HCT116 (cell line): Measurements from ENCODE around the gene RIF1. TPM values are rescaled to one million over a fixed set of nuclear protein-coding genes. Genes with fewer than 3 reads are reported as not detected.

Experiments used
- ATAC-seq: fragments of 200-7000 bp; cut with Tn5 transposase; 2 replicates; pipeline ENCODE4 v1.9.1; 2020; ENCODE audit warnings: mild to moderate bottlenecking, moderate library complexity
- BruUV-seq: library from RNA; stranded (reverse); fragments of 400-500 nt; replicated peaks from 2 replicates; lab custom pipeline; 2021; lab: Mats Ljungman, UMichigan
- CTCF ChIA-PET: fragments of 300-600 bp; sonication (Branson Sonifier 250); formaldehyde crosslinking; loops from one replicate; lab custom pipeline; 2021; ENCODE audit warnings: antibody characterized with exemption; lab: Charles Lee
- POLR2A ChIA-PET: fragments of 300-600, 350-600 bp; sonication (Branson Sonifier 250); formaldehyde crosslinking; loops from one replicate; lab custom pipeline; 2021; ENCODE audit warnings: antibody characterized with exemption; lab: Charles Lee
- RAD21 ChIA-PET, 2 experiments: fragments of 300-600 bp; sonication (Branson Sonifier 250); formaldehyde crosslinking; loops; one replicate each; lab custom pipeline; 2023; ENCODE audit warnings: low total read pairs in 2 of 2; ENCODE audit not compliant: uncharacterized antibody in 2 of 2, unreplicated experiment in 2 of 2, low non-redundant PET in 1 of 2; lab: Charles Lee
- DNase-seq: peaks from one replicate; pipeline ENCODE4 v3.0.0-alpha.2; 2010; ENCODE audit warnings: low read depth, low spot score
- H2AFZ ChIP-seq: fragments of 200-600 bp; shearing (Covaris generic), sonication (generic); 2 replicates; pipeline ENCODE4 v1.6.1; 2017; ENCODE audit warnings: low read depth, mixed run types, mixed read lengths, antibody characterized with exemption, low read length; ENCODE audit not compliant: poor library complexity, severe bottlenecking
- H3K27ac ChIP-seq: 2 replicates; pipeline ENCODE4 v1.5.1; 2012; ENCODE audit warnings: low read depth, low read length
- H3K27me3 ChIP-seq: fragments of 200-600 bp; sonication (generic); 2 replicates; pipeline ENCODE4 v1.6.1; 2016; ENCODE audit warnings: mixed run types, low read length, mixed read lengths; ENCODE audit not compliant: insufficient read depth
- H3K36me3 ChIP-seq, 2 experiments: fragments of 200-500 bp in 1 of 2; fragments of 200-600 bp in 1 of 2; sonication (Bioruptor generic) in 1 of 2; sonication (generic) in 1 of 2; 2 replicates each; pipeline versions ENCODE4 v1.5.1 to v1.6.1; 2014 to 2016; ENCODE audit warnings: low read length in 2 of 2, inconsistent platforms in 1 of 2, mixed read lengths in 1 of 2, mixed run types in 1 of 2; ENCODE audit not compliant: insufficient read depth in 2 of 2, control insufficient read depth in 1 of 2
- H3K4me1 ChIP-seq, 2 experiments: fragments of 200-600 bp in 1 of 2; sonication (generic) in 1 of 2; 2 replicates each; pipeline versions ENCODE4 v1.5.1 to v1.6.1; 2012 to 2017; ENCODE audit warnings: low read length in 2 of 2, inconsistent platforms in 1 of 2, mild to moderate bottlenecking in 1 of 2, mixed read lengths in 1 of 2, mixed run types in 1 of 2, moderate library complexity in 1 of 2; ENCODE audit not compliant: insufficient read depth in 2 of 2, control insufficient read depth in 1 of 2
- H3K4me2 ChIP-seq: fragments of 200-600 bp; sonication (generic); 2 replicates; pipeline ENCODE4 v1.6.1; 2017; ENCODE audit warnings: mixed run types, low read length, mixed read lengths
- H3K4me3 ChIP-seq, 2 experiments: fragments of 200-600 bp in 1 of 2; sonication (generic) in 1 of 2; replicated peaks in 1 of 2; 2 replicates each; pipeline ENCODE4 v1.5.1; 2011 to 2016; ENCODE audit warnings: low read length in 2 of 2, control low read depth in 1 of 2, low read depth in 1 of 2, mild to moderate bottlenecking in 1 of 2, mixed read lengths in 1 of 2, mixed run types in 1 of 2
- H3K79me2 ChIP-seq: fragments of 200-600 bp; sonication (generic); 2 replicates; pipeline ENCODE4 v1.6.1; 2017; ENCODE audit warnings: mild to moderate bottlenecking, mixed run types, low read length, moderate library complexity, mixed read lengths; ENCODE audit not compliant: insufficient read depth
- H3K9ac ChIP-seq: fragments of 200-600 bp; sonication (generic); 2 replicates; pipeline ENCODE4 v1.6.1; 2016; ENCODE audit warnings: low read length, mixed read lengths
- H3K9me2 ChIP-seq: fragments of 200-600 bp; sonication (generic), shearing (Covaris generic); 2 replicates; pipeline ENCODE4 v1.6.1; 2017; ENCODE audit warnings: mixed run types, mild to moderate bottlenecking, moderate library complexity; ENCODE audit not compliant: insufficient read depth
- H3K9me3 ChIP-seq, 2 experiments: fragments of 200-500 bp in 1 of 2; fragments of 200-600 bp in 1 of 2; sonication (Bioruptor generic) in 1 of 2; sonication (generic) in 1 of 2; 2 replicates each; pipeline ENCODE4 v1.6.1; 2014 to 2017; ENCODE audit warnings: low read length in 2 of 2, mixed read lengths in 2 of 2, inconsistent platforms in 1 of 2, low read depth in 1 of 2, mild to moderate bottlenecking in 1 of 2, mixed run types in 1 of 2, moderate library complexity in 1 of 2; ENCODE audit not compliant: control insufficient read depth in 1 of 2, insufficient read depth in 1 of 2
- H4K20me1 ChIP-seq: fragments of 200-600 bp; sonication (generic), shearing (Covaris generic); 2 replicates; pipeline ENCODE4 v1.6.1; 2017; ENCODE audit warnings: mixed run types, mild to moderate bottlenecking, moderate library complexity; ENCODE audit not compliant: insufficient read depth
- CEBPB ChIP-seq: IDR thresholded peaks from 2 replicates; pipeline ENCODE4 v1.6.1; 2012; ENCODE audit warnings: low read depth
- EGR1 ChIP-seq: IDR thresholded peaks from 2 replicates; pipeline ENCODE4 v1.6.1; 2012; ENCODE audit warnings: low read depth
- EZH2phosphoT487 ChIP-seq: fragments of 200-600 bp; IDR thresholded peaks from 2 replicates; pipeline ENCODE4 v1.6.1; 2018; ENCODE audit warnings: antibody characterized with exemption, borderline replicate concordance
- FOSL1 ChIP-seq: IDR thresholded peaks from 2 replicates; pipeline ENCODE4 v1.6.1; 2012; ENCODE audit warnings: low read depth
- POLR2A ChIP-seq: IDR thresholded peaks from 2 replicates; pipeline ENCODE4 v1.7.0; 2011; ENCODE audit warnings: borderline replicate concordance; ENCODE audit not compliant: insufficient read depth, insufficient read length; ENCODE audit errors: extremely low read depth
- POLR2AphosphoS5 ChIP-seq: IDR thresholded peaks from 2 replicates; pipeline ENCODE4 v1.6.1; 2011; ENCODE audit warnings: mild to moderate bottlenecking, low read depth, low read length, moderate library complexity
- REST ChIP-seq: IDR thresholded peaks from 2 replicates; pipeline ENCODE4 v1.6.1; 2012; ENCODE audit warnings: low read depth
- SIN3A ChIP-seq: IDR thresholded peaks from 2 replicates; pipeline ENCODE4 v1.6.1; 2012; ENCODE audit warnings: low read depth
- YY1 ChIP-seq: IDR thresholded peaks from 2 replicates; pipeline ENCODE4 v1.6.1; 2011; ENCODE audit warnings: low read length, low read depth, moderate library complexity, mild to moderate bottlenecking; ENCODE audit not compliant: insufficient replicate concordance; ENCODE audit errors: extremely low read depth
- ZNF274 ChIP-seq: fragments of 200-500 bp; sonication (Bioruptor generic); IDR thresholded peaks from 2 replicates; pipeline ENCODE4 v1.6.1; 2014; ENCODE audit warnings: mild to moderate bottlenecking, low read depth, low read length, inconsistent platforms
- intact Hi-C: fragments of 100-400 bp; cut with micrococcal nuclease; formaldehyde crosslinking; loops from 2 replicates; pipeline ENCODE4 v1.10.0; 2022
- total RNA-seq: library from RNA; stranded (reverse); gene quantifications from one replicate; pipeline ENCODE4 v1.2.1, GENCODE V29; 2021; ENCODE audit not compliant: unreplicated experiment

Gene RIF1
- total RNA-seq, 1 experiment from 2014 or later, result 48.0 TPM

GRCh38 chr2:151475071-151475470, 65.4 kb downstream of the RIF1 start:
- BruUV-seq, result no TSS peak
- Histone ChIP-seq H3K9me2 (no peaks in the 10 kb centered on the region), H2AFZ (no peak overlapping the region), H3K4me3 (no peak overlapping the region), H4K20me1 (peaks cover 8% of the 10 kb centered on the region; the same call in 1 of the 2 replicates), H3K27me3 (no peaks in the 10 kb centered on the region), H3K79me2 (peaks cover 61% of the 10 kb centered on the region), H3K9me3 (no peaks in the 10 kb centered on the region), H3K9ac (no peak overlapping the region), H3K36me3 (peaks cover 36 to 38% of the 10 kb centered on the region in 2 experiments)
- intact Hi-C loops, result no loop called here
- RAD21 ChIA-PET, result no interaction called here
- CTCF ChIA-PET, result no interaction called here
- TF ChIP-seq YY1 (no peak), POLR2A (no peak), SIN3A (no peak), ZNF274 (no peak), FOSL1 (no peak), POLR2AphosphoS5 (no peak), REST (no peak), EGR1 (no peak), EZH2phosphoT487 (no peak), CEBPB (no peak)
- TF ChIP-seq, all 23 proteins: peak for 0
- Histone ChIP-seq H3K4me1 (no peaks in the 10 kb centered on the region), H3K27ac (no peak overlapping the region), H3K4me2 (no peak overlapping the region)
- DNase-seq, result no peak
- POLR2A ChIA-PET, result no interaction called here
- ATAC-seq, result no peak
